ENCODE data around the gene F8. TPM values are rescaled to one million over a fixed set of nuclear protein-coding genes. Genes with fewer than 3 reads are reported as not detected.
A peak's percentile ranks its signal among the peaks of the same experiment; 100 is the strongest.

The F8 gene
- total and polyA plus RNA-seq, 9 of the 15 experiments (the other 6 are each of a cell fraction or from before 2014, with no cell fraction given) = 0.41 to 3.8 (median 0.91) TPM

- TF ChIP-seq, protein P1, sequence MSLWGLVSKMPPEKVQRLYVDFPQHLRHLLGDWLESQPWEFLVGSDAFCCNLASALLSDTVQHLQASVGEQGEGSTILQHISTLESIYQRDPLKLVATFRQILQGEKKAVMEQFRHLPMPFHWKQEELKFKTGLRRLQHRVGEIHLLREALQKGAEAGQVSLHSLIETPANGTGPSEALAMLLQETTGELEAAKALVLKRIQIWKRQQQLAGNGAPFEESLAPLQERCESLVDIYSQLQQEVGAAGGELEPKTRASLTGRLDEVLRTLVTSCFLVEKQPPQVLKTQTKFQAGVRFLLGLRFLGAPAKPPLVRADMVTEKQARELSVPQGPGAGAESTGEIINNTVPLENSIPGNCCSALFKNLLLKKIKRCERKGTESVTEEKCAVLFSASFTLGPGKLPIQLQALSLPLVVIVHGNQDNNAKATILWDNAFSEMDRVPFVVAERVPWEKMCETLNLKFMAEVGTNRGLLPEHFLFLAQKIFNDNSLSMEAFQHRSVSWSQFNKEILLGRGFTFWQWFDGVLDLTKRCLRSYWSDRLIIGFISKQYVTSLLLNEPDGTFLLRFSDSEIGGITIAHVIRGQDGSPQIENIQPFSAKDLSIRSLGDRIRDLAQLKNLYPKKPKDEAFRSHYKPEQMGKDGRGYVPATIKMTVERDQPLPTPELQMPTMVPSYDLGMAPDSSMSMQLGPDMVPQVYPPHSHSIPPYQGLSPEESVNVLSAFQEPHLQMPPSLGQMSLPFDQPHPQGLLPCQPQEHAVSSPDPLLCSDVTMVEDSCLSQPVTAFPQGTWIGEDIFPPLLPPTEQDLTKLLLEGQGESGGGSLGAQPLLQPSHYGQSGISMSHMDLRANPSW (CRISPR knock-in tag; IDR thresholded peaks at IDR 0.05) = peak; percentile 32; the same call in 1 of the 2 replicates
- TF ChIP-seq NRF1 (conservative IDR thresholded peaks at IDR 0.05 in 1 of 2, IDR thresholded peaks at IDR 0.05 in 1 of 2) (no peak), HCFC1 (IDR thresholded peaks at IDR 0.05; ENCODE audit: low read depth, low read length) (peak; percentile 3; the same call in 1 of the 2 replicates), ERF (CRISPR knock-in tag; IDR thresholded peaks at IDR 0.05) (no peak), NKRF (IDR thresholded peaks at IDR 0.05; ENCODE audit: borderline replicate concordance) (peak; percentile 7; the same call in 1 of the 2 replicates), CREBBP (IDR thresholded peaks at IDR 0.05; ENCODE audit: low read depth, low read length) (no peak)
- TF ChIP-seq, protein P2, sequence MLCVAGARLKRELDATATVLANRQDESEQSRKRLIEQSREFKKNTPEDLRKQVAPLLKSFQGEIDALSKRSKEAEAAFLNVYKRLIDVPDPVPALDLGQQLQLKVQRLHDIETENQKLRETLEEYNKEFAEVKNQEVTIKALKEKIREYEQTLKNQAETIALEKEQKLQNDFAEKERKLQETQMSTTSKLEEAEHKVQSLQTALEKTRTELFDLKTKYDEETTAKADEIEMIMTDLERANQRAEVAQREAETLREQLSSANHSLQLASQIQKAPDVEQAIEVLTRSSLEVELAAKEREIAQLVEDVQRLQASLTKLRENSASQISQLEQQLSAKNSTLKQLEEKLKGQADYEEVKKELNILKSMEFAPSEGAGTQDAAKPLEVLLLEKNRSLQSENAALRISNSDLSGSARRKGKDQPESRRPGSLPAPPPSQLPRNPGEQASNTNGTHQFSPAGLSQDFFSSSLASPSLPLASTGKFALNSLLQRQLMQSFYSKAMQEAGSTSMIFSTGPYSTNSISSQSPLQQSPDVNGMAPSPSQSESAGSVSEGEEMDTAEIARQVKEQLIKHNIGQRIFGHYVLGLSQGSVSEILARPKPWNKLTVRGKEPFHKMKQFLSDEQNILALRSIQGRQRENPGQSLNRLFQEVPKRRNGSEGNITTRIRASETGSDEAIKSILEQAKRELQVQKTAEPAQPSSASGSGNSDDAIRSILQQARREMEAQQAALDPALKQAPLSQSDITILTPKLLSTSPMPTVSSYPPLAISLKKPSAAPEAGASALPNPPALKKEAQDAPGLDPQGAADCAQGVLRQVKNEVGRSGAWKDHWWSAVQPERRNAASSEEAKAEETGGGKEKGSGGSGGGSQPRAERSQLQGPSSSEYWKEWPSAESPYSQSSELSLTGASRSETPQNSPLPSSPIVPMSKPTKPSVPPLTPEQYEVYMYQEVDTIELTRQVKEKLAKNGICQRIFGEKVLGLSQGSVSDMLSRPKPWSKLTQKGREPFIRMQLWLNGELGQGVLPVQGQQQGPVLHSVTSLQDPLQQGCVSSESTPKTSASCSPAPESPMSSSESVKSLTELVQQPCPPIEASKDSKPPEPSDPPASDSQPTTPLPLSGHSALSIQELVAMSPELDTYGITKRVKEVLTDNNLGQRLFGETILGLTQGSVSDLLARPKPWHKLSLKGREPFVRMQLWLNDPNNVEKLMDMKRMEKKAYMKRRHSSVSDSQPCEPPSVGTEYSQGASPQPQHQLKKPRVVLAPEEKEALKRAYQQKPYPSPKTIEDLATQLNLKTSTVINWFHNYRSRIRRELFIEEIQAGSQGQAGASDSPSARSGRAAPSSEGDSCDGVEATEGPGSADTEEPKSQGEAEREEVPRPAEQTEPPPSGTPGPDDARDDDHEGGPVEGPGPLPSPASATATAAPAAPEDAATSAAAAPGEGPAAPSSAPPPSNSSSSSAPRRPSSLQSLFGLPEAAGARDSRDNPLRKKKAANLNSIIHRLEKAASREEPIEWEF (CRISPR knock-in tag; IDR thresholded peaks at IDR 0.05) = no peak
- TF ChIP-seq, protein P3, sequence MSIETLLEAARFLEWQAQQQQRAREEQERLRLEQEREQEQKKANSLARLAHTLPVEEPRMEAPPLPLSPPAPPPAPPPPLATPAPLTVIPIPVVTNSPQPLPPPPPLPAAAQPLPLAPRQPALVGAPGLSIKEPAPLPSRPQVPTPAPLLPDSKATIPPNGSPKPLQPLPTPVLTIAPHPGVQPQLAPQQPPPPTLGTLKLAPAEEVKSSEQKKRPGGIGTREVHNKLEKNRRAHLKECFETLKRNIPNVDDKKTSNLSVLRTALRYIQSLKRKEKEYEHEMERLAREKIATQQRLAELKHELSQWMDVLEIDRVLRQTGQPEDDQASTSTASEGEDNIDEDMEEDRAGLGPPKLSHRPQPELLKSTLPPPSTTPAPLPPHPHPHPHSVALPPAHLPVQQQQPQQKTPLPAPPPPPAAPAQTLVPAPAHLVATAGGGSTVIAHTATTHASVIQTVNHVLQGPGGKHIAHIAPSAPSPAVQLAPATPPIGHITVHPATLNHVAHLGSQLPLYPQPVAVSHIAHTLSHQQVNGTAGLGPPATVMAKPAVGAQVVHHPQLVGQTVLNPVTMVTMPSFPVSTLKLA (conservative IDR thresholded peaks at IDR 0.05) = peak in 1 of 2 experiments; percentile 20; a peak in 1 of 4 replicates
Measured at GRCh38 chrX:155071694-155072280, 49.3 kb upstream of the F8 start (continued).

All from K562 (cell line).